GM18526 (cell line): ENCODE measurements around the gene RUVBL2.

ENCODE experiments used
- POLR2A ChIP-seq: IDR thresholded peaks from 3 replicates; pipeline ENCODE4 v1.6.1; 2011; ENCODE audit not compliant: insufficient read length; ENCODE audit errors: extremely low read depth

Gene RUVBL2

DNA sequence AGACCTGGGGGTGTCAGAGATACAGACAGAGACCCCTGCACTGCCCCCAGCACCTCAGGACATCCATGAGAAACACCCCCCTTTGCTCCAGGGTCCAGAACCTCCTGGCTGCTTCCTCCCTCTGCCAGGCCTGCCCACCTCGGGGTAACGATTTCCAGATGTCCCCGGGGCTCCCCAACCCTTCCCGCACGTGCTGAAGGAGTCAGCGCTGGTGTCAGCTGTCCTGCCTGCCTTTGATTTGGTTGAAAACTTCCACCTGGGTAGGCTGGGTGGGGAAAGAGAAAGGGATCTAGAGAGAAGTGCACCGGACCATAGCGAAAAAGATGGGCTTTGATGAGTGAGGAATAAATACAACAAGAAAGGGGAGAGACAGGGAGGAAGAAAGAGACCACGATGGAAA is 65.4 kb downstream of the RUVBL2 start:
- TF ChIP-seq POLR2A, result no peak

DNA sequence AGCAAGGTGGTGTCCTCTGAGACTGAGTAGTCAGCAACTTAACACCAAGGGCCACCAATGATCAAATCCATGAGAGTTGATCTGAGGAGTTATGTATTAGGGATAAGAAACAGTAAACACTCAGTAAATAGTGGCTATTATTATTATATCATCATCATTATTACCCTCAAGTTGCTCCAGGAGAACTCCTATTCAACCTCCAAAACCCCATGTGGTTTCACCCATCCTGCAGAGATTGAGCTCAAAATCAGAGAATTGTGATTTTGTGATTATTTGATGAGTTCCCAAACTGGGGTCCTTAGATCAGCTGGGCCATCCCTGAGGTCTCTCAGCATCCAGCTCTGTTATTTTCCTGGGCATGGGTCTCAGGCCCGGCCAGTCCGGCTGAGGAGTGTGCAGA is 67.3 kb downstream of the RUVBL2 start:
- no peak for TF ChIP-seq POLR2A

DNA sequence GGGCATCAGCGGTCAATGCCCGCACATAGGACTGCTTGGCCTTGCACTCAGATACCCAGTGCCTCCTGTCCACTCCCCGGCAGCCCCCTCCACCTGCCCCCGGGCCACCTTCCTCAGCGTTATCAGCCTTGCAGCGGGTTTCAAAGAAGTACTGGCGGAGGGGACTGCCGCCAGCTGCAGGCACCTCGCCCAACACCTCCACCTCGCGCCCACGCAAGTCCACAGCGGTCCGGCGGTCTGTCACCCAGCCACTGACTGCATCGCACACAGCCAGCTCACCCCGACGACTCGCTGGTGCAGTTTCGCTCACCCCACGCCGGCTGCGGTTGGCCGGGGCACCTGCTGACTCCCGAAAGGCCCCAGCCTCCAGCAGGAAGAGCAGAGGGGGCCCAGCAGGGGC is 67.8 kb downstream of the RUVBL2 start:
- TF ChIP-seq POLR2A, result no peak

DNA sequence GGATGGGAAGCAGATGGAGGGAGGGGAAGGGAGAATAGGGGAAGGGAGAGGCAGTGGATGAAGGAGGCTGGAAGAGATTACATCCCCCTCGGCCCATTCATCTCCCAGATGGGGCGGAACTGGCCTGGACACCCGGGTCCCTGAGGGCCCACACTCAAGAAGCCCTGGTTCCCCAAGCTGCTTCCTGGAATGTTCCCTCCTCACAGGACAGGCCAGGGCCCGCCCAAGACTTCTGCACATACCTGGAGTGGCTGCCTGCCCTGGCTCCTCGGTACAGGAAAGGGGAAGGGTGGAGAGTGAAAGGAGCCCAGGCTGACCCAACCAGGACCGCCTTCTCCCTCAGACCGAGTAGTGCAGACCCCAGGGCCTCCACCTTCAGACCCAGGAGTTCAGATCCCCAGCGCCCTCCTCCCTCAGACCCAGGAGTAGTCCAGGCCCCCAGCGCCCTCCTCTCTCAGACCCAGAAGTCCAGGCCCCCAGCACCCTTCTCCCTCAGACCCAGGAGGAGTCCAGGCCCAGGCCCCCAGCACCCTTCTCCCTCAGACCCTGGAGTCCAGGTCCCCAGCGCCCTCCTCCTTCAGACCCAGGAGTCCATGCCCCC is 70.4 kb downstream of the RUVBL2 start:
- no peak for TF ChIP-seq POLR2A

DNA sequence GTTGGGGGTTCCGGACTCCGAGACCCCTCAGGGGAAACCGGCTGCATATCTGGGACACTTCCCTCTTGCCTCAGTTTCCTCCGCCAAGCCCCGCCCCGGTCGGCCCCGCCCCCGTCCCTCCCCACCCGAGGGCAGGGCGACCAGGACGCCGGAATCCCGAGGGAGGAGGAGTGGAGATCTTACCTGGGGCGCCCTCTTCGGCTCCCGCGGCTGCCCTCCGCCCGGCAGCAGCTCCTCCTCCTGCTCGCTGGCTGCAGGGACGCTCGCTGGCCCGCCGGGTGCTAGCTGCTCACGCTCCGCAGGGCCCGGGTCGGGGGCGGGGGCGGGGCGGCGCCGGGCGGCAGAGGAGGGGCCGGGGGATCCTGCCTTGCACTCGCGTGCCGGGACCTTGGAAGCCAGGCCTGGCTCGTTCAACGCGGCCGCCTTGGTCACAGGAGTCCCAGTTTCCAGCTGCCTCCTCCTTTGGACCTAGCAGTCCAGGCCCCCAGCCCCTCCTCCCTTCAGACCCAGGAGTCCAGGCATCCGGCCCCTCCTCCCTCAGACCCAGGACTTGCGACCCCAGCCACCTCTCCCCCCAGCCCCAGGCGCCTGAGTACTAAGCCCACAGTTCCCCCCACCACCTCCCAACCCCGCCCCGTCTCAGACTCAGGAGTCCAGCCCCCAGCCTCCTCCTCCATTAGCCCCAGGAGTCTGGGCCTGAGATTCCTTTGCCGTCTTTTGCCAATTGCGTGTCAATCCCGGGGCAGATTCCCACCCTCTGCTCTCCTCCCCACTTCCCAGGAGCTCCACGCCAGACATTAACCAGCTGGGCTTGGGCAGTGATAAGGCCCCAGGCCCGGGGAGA is 71.3 kb downstream of the RUVBL2 start, which contains the start of gene NTF4:
Gene NTF4 (minus strand): TSS at position 51 of the 844 bp plus-strand sequence. CDS start 2,821 bp downstream, outside the sequence.
- TF ChIP-seq POLR2A, result no peak
